Stomach (tissue), 4 donors: ENCODE data around the gene DCAKD.

Source experiments
- EP300 ChIP-seq: sonication (generic); formaldehyde crosslinking; IDR thresholded peaks from one replicate; pipeline ENCODE4 v1.6.1; 2017; ENCODE audit warnings: antibody characterized with exemption
- POLR2A ChIP-seq, 4 donors: fragments of 450-650 bp; IDR thresholded peaks; one replicate each; pipeline ENCODE4 v1.6.1; 2016; ENCODE audit warnings: antibody characterized with exemption in 4 of 4, control low read depth in 2 of 4, mild to moderate bottlenecking in 1 of 4, moderate library complexity in 1 of 4
- POLR2AphosphoS5 ChIP-seq, 3 donors: sonication (generic); formaldehyde crosslinking; IDR thresholded peaks; one replicate each; pipeline ENCODE4 v1.6.1; 2016; ENCODE audit warnings: antibody characterized with exemption in 3 of 3
- TF ChIP-seq, protein P1 (sequence below), 7 experiments: fragments of 450-650 bp in 4 of 7; fragments of 200-600 bp in 3 of 7; sonication (generic) in 3 of 7; IDR thresholded peaks; one replicate each; pipeline ENCODE4 v1.5.1; 2016 to 2019; ENCODE audit warnings: antibody characterized with exemption in 7 of 7, control low read depth in 2 of 7, mild to moderate bottlenecking in 1 of 7

- TF ChIP-seq POLR2A (IDR thresholded peaks at IDR 0.05) (no peak), EP300 (no peak), POLR2AphosphoS5 (IDR thresholded peaks at IDR 0.05) (no peak)
- TF ChIP-seq, protein P1, sequence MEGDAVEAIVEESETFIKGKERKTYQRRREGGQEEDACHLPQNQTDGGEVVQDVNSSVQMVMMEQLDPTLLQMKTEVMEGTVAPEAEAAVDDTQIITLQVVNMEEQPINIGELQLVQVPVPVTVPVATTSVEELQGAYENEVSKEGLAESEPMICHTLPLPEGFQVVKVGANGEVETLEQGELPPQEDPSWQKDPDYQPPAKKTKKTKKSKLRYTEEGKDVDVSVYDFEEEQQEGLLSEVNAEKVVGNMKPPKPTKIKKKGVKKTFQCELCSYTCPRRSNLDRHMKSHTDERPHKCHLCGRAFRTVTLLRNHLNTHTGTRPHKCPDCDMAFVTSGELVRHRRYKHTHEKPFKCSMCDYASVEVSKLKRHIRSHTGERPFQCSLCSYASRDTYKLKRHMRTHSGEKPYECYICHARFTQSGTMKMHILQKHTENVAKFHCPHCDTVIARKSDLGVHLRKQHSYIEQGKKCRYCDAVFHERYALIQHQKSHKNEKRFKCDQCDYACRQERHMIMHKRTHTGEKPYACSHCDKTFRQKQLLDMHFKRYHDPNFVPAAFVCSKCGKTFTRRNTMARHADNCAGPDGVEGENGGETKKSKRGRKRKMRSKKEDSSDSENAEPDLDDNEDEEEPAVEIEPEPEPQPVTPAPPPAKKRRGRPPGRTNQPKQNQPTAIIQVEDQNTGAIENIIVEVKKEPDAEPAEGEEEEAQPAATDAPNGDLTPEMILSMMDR (IDR thresholded peaks at IDR 0.05) = no peak
These were observed 59.0 kb downstream of the DCAKD start for GRCh38 chr17:44992242-44992939.
